ENCODE results near the gene FBXO42. TPM values are rescaled to one million over a fixed set of nuclear protein-coding genes. Genes with fewer than 3 reads are reported as not detected.

The FBXO42 gene
- total RNA-seq, 1 donor from 2014 or later, result 28.8 TPM

DNA sequence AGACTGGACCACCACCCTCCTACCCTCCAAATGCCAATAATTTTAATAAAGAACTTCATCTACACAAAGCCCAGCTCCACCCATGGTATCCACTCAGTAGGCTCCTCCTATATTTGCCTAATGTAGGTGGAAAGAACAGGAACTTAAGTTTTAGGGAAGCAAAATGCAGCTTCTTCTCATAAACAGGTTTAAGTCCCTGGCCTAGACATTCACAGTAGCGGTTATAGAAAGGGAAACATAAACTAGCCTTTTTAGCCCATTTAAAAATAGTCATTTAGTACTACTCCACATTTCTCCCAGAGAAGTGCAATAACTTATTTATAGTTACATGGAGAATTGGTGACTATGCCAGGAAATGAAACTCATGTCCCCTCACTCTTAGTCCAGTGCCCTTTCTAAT lies 58.7 kb downstream of the FBXO42 start:
- H3K4me3 Mint-ChIP-seq, result no peak overlapping the region
- H3K36me3 Mint-ChIP-seq, result peaks cover 31% of the 10 kb centered on the region
- TF ChIP-seq, protein P1, sequence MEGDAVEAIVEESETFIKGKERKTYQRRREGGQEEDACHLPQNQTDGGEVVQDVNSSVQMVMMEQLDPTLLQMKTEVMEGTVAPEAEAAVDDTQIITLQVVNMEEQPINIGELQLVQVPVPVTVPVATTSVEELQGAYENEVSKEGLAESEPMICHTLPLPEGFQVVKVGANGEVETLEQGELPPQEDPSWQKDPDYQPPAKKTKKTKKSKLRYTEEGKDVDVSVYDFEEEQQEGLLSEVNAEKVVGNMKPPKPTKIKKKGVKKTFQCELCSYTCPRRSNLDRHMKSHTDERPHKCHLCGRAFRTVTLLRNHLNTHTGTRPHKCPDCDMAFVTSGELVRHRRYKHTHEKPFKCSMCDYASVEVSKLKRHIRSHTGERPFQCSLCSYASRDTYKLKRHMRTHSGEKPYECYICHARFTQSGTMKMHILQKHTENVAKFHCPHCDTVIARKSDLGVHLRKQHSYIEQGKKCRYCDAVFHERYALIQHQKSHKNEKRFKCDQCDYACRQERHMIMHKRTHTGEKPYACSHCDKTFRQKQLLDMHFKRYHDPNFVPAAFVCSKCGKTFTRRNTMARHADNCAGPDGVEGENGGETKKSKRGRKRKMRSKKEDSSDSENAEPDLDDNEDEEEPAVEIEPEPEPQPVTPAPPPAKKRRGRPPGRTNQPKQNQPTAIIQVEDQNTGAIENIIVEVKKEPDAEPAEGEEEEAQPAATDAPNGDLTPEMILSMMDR (IDR thresholded peaks at IDR 0.05; ENCODE audit: unreplicated experiment), result no peak
- H3K27ac Mint-ChIP-seq, result no peak overlapping the region
- H3K4me1 Mint-ChIP-seq, result no peaks in the 10 kb centered on the region
- no peak for DNase-seq (ENCODE audit: low spot score in 2 of 2, unreplicated experiment in 2 of 2)
- no peaks in the 10 kb centered on the region for H3K27me3 Mint-ChIP-seq (ENCODE audit: low read depth)
- H3K9me3 Mint-ChIP-seq, result no peaks in the 10 kb centered on the region

DNA sequence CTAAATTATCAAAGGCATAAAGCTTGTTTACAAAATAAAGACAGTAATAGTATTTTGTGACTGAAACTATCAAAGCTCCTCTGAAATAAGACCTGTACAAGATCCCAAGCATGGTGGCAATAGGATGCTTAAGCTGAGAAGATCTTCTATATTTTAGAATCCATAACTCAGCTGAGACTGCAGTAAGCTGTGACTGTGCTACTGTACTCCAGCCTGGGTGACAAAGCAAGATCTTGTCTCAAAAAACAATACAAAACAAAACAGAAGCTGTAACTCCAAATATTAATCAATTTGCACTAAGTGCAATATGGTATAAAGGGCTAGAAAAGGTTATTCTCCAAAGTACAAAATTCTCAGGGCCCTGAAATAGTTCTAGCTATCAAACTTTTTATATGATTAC lies 59.5 kb downstream of the FBXO42 start:
- no peaks in the 10 kb centered on the region for H3K27me3 Mint-ChIP-seq (ENCODE audit: low read depth)
- no peak overlapping the region for H3K27ac Mint-ChIP-seq
- DNase-seq (ENCODE audit: low spot score in 2 of 2, unreplicated experiment in 2 of 2), result no peak
- no peaks in the 10 kb centered on the region for H3K9me3 Mint-ChIP-seq
- H3K4me3 Mint-ChIP-seq, result no peak overlapping the region
- H3K36me3 Mint-ChIP-seq, result peaks cover 29% of the 10 kb centered on the region
- TF ChIP-seq, protein P1 (IDR thresholded peaks at IDR 0.05; ENCODE audit: unreplicated experiment), result no peak
- no peaks in the 10 kb centered on the region for H3K4me1 Mint-ChIP-seq

DNA sequence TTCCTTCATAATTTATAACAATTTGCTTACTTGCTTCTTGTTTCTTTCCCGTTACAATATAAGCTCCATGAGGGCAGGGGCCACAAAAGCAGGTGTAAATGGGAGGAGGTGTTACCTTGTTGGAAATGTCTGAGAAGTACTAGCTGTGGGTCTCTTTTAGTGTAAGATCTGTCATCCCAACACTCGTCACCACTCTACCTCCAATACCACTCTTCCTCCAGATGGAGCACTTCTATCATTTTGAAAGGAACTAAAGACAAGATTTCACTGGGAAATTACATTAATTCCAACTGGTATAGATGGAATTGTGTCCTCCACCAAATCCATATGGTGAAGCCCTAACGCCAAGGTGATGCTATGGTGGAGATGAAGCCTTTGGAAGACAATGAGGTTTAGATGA lies 62.3 kb downstream of the FBXO42 start:
- Mint-ChIP-seq H3K9me3 (no peaks in the 10 kb centered on the region), H3K4me1 (no peaks in the 10 kb centered on the region), H3K4me3 (no peak overlapping the region), H3K27me3 (ENCODE audit: low read depth) (no peaks in the 10 kb centered on the region), H3K27ac (no peak overlapping the region), H3K36me3 (peaks cover 24% of the 10 kb centered on the region)
- TF ChIP-seq, protein P1 (IDR thresholded peaks at IDR 0.05; ENCODE audit: unreplicated experiment), result no peak
- DNase-seq (ENCODE audit: low spot score in 2 of 2, unreplicated experiment in 2 of 2), result no peak

DNA sequence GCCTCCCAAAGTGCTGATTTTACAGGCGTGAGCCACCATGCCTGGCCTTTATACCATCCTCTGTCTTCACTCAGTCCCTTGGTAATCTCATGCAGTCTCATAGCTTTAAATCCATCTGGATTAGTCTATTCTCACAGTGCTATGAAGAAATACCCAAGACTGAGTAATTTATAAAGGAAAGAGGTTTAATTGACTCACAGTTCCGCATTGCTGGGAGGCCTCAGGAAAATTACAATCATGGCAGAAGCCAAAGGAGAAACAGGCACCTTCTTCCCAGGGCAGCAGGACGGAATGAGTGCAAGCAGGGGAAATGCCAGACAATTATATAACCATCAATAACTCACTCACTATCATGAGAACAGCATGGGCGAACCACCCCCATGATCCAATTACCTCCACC lies 66.2 kb downstream of the FBXO42 start:
- Mint-ChIP-seq H3K36me3 (peaks cover 11% of the 10 kb centered on the region), H3K27ac (no peak overlapping the region), H3K27me3 (ENCODE audit: low read depth) (no peaks in the 10 kb centered on the region), H3K4me1 (no peaks in the 10 kb centered on the region), H3K9me3 (no peaks in the 10 kb centered on the region), H3K4me3 (no peak overlapping the region)
- TF ChIP-seq, protein P1 (IDR thresholded peaks at IDR 0.05; ENCODE audit: unreplicated experiment), result no peak
- no peak for DNase-seq (ENCODE audit: low spot score in 2 of 2, unreplicated experiment in 2 of 2)

DNA sequence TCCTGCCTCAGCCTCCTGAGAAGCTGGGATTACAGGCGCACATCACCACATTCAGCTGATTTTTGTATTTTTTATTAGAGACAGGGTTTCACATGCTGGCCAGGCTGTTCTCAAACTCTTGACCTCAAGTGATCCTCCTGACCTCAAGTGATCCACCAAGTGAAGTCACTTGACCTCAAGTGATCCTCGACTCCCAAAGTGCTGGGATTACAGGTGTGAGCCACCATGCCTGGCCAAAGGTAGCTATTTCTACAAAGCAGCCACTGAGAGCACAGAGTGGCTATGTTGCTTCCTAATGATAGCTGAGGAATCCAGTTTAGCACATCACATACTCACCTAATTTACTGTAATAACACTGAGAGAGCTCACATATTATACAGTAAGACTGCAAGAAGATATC lies 70.5 kb downstream of the FBXO42 start:
- H3K36me3 Mint-ChIP-seq, result peaks cover 12% of the 10 kb centered on the region

More for the DNA sequence above, 70.5 kb downstream of the FBXO42 start:
- H3K9me3 Mint-ChIP-seq, result no peaks in the 10 kb centered on the region
- H3K27me3 Mint-ChIP-seq (ENCODE audit: low read depth), result no peaks in the 10 kb centered on the region
- no peaks in the 10 kb centered on the region for H3K4me1 Mint-ChIP-seq
- no peak for DNase-seq (ENCODE audit: low spot score in 2 of 2, unreplicated experiment in 2 of 2)
- TF ChIP-seq, protein P1 (IDR thresholded peaks at IDR 0.05; ENCODE audit: unreplicated experiment), result no peak
- no peak overlapping the region for H3K27ac Mint-ChIP-seq
- H3K4me3 Mint-ChIP-seq, result no peak overlapping the region
